HEK293 (cell line): ENCODE measurements around the gene NET1.

Experiments
- HOXA7 ChIP-seq: sonication (generic); formaldehyde crosslinking; IDR thresholded peaks from 2 replicates; pipeline ENCODE4 v1.8.1; 2022; ENCODE audit warnings: missing genetic modification reagents, borderline replicate concordance
- ZNF792 ChIP-seq: fragments of 450-650 bp; formaldehyde crosslinking; IDR thresholded peaks from 2 replicates; pipeline ENCODE4 v1.5.1; 2016; ENCODE audit warnings: missing biosample characterization, missing genetic modification characterization
- ZSCAN23 ChIP-seq: fragments of 450-650 bp; formaldehyde crosslinking; IDR thresholded peaks from 2 replicates; pipeline ENCODE4 v1.5.1; 2016; ENCODE audit warnings: missing biosample characterization, missing genetic modification characterization
- TF ChIP-seq, protein P1 (sequence below): fragments of 450-650 bp; formaldehyde crosslinking; IDR thresholded peaks from 2 replicates; pipeline ENCODE4 v1.5.1; 2016; ENCODE audit warnings: missing biosample characterization, missing genetic modification characterization
- TF ChIP-seq, protein P2 (sequence below): fragments of 450-650 bp; formaldehyde crosslinking; IDR thresholded peaks from 2 replicates; pipeline ENCODE4 v1.5.1; 2017; ENCODE audit warnings: missing biosample characterization, missing genetic modification characterization
- TF ChIP-seq, protein P3 (sequence below): fragments of 450-650 bp; IDR thresholded peaks from 2 replicates; pipeline ENCODE4 v1.5.1; 2018; ENCODE audit warnings: missing biosample characterization, missing genetic modification characterization

DNA sequence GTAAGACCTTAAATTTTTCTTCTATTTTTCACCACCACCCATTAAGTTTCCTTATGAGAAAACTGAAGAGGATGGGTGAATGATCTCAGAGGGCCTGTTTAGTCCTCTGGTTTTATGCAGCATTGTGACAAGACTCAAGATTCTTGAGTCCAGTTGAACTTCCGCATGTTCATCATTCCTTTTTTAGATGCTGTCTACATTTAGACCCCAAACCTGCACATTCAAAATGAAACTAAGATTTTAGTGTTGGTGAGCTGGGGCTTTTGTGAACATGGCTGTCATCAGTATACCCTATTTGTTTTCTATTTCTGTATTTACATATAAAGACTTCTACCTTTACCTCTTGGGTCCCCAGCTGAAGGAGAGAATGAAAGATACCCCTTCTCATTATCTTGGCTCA is 31.1 kb downstream of the NET1 start:
- no peak for TF ChIP-seq ZNF792 (tag by site-specific recombination)
- TF ChIP-seq, protein P1, sequence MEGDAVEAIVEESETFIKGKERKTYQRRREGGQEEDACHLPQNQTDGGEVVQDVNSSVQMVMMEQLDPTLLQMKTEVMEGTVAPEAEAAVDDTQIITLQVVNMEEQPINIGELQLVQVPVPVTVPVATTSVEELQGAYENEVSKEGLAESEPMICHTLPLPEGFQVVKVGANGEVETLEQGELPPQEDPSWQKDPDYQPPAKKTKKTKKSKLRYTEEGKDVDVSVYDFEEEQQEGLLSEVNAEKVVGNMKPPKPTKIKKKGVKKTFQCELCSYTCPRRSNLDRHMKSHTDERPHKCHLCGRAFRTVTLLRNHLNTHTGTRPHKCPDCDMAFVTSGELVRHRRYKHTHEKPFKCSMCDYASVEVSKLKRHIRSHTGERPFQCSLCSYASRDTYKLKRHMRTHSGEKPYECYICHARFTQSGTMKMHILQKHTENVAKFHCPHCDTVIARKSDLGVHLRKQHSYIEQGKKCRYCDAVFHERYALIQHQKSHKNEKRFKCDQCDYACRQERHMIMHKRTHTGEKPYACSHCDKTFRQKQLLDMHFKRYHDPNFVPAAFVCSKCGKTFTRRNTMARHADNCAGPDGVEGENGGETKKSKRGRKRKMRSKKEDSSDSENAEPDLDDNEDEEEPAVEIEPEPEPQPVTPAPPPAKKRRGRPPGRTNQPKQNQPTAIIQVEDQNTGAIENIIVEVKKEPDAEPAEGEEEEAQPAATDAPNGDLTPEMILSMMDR (tag by site-specific recombination): no peak
- TF ChIP-seq HOXA7 (CRISPR knock-in tag): no peak
- TF ChIP-seq, protein P2, sequence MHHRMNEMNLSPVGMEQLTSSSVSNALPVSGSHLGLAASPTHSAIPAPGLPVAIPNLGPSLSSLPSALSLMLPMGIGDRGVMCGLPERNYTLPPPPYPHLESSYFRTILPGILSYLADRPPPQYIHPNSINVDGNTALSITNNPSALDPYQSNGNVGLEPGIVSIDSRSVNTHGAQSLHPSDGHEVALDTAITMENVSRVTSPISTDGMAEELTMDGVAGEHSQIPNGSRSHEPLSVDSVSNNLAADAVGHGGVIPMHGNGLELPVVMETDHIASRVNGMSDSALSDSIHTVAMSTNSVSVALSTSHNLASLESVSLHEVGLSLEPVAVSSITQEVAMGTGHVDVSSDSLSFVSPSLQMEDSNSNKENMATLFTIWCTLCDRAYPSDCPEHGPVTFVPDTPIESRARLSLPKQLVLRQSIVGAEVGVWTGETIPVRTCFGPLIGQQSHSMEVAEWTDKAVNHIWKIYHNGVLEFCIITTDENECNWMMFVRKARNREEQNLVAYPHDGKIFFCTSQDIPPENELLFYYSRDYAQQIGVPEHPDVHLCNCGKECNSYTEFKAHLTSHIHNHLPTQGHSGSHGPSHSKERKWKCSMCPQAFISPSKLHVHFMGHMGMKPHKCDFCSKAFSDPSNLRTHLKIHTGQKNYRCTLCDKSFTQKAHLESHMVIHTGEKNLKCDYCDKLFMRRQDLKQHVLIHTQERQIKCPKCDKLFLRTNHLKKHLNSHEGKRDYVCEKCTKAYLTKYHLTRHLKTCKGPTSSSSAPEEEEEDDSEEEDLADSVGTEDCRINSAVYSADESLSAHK (tag by site-specific recombination): no peak
- TF ChIP-seq, protein P3, sequence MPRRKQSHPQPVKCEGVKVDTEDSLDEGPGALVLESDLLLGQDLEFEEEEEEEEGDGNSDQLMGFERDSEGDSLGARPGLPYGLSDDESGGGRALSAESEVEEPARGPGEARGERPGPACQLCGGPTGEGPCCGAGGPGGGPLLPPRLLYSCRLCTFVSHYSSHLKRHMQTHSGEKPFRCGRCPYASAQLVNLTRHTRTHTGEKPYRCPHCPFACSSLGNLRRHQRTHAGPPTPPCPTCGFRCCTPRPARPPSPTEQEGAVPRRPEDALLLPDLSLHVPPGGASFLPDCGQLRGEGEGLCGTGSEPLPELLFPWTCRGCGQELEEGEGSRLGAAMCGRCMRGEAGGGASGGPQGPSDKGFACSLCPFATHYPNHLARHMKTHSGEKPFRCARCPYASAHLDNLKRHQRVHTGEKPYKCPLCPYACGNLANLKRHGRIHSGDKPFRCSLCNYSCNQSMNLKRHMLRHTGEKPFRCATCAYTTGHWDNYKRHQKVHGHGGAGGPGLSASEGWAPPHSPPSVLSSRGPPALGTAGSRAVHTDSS (tag by site-specific recombination): no peak
- no peak for TF ChIP-seq ZSCAN23 (tag by site-specific recombination)
